Measurements from ENCODE around the gene NSUN2.

GRCh38 chr5:6574537-6575245, 58.2 kb downstream of the NSUN2 start:
- TF ChIP-seq CTCF (IDR thresholded peaks at IDR 0.05) (no peak), EP300 (IDR thresholded peaks at IDR 0.05) (no peak), POLR2AphosphoS5 (IDR thresholded peaks at IDR 0.05) (no peak)
